Tongue (tissue), 2 donors: ENCODE measurements around the gene APBA2. TPM values are rescaled to one million over a fixed set of nuclear protein-coding genes. Genes with fewer than 3 reads are reported as not detected.

Experiments used
- DNase-seq: peaks from one replicate; pipeline ENCODE4 v3.0.0-alpha.2; 2015
- total RNA-seq: library from RNA; depleted of rRNA; stranded (reverse); fragments of >200 nt; gene quantifications from one replicate; pipeline ENCODE4 v1.2.3, GENCODE V29; 2014

Gene APBA2
- total RNA-seq, 1 donor from 2014 or later: 8.1 TPM

DNA sequence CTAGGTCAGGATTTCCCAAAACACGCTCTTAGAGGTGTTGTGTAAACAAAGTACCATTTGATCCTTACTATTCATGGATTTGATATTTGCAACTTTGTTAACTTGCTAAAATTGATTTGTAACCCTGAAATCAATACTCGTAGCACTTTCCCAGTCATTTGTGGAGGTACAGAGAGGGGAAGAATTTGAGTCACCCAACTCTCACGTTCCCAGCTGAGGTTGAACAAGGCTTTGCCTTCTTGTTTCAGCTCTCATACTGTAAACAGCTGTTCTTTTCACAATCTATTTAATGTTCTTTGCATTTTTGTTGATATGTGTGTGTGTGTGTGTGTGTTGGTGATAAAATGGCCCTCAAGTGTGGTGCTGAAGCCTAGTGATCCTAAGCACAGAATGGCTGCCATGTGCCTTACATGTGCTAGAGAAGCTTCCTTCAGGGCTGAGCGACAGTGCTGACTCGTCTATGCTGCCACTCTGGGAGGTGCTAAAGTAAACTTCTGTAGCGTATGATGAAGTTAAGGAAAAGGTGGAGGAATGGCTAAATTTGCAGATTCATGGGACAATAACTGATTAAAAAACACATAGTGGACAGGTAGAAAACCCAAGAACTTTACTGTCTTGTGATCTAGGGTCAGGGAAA lies 173.2 kb downstream of the APBA2 start:
- DNase-seq: no peak

GRCh38 chr15:29059871-29060640 lies 174.3 kb downstream of the APBA2 start:
- DNase-seq: no peak

- no peak for DNase-seq
These were observed 176.0 kb downstream of the APBA2 start for GRCh38 chr15:29061746-29062145.

GRCh38 chr15:29062179-29062591 lies 176.4 kb downstream of the APBA2 start:
- no peak for DNase-seq

DNA sequence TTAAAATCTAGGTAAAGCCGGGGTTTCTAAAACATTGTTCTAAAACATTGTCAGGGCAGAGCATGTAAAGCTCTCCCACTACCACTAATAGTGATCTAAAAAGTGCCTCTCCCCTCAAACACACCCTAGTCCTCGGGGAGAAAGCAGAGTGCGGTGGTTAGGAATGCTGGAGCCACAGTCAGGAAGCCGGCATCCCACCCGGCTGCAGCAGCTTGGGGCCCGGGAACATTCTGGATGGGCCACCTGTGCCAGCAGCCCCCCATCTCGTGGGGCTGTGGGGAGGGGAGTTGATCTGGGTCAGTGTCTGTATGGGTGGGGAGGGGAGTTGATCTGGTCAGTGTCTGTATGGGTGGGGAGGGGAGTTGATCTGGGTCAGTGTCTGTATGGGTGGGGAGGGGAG lies 176.9 kb downstream of the APBA2 start:
- DNase-seq: no peak

DNA sequence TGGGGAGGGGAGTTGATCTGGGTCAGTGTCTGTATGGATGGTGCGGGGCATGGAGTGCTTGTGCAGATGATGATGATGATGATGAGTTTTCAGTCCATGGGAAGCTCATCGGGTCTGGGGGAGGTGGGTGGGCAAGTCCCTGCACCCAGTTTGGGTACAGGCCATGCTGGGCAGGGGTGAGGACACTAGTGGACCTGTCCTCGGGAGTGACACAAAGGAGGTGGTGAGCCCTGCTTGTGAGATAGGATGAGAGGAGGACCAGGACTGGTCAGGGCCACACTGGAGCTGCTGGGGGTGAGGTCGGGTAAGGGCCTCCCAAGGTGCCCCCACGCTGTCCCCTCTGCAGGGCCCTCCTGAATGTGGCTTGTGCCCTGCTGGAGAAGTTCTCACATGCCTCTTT lies 177.9 kb downstream of the APBA2 start:
- DNase-seq: no peak

GRCh38 chr15:29064290-29064689 lies 178.5 kb downstream of the APBA2 start:
- no peak for DNase-seq

DNA sequence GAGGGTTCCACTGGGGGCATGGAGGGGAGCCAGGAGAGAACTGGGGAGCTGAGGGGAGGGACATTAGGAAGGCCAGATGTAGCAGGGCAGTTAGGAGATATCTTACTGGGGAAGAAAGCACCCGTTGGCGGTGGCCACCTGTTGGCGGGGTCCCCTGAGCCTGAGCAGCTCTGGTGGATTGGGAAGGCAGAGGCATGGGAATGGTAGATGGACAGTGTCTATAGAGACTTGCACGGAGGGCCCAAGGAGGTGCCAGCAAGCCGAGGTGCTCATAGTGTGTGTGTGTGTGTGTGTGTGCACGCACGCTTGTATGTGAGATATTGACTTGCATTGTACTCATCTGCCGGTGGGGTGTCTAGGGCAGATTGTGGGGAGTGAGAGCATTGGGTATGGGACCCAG lies 179.0 kb downstream of the APBA2 start:
- no peak for DNase-seq

DNA sequence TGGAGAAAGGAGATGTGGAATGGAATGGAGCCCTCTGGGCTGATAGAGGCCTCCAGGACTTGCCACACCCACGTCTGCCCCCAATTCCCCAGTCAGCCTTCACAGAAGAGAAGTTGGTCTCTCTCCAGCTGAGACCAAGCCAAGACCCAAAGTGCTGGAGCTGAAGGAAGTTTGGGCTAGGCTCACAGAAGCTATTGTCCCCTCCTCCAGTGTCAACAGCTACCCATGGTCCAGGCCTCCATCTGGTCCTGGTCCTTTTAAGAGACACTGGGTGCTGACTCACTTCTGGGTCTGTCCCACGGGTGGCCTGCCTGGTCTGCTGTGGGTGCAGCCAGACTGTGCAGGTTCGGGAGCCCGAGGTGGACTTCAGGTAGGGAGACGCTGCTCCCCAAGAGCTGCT lies 179.8 kb downstream of the APBA2 start:
- no peak for DNase-seq

DNA sequence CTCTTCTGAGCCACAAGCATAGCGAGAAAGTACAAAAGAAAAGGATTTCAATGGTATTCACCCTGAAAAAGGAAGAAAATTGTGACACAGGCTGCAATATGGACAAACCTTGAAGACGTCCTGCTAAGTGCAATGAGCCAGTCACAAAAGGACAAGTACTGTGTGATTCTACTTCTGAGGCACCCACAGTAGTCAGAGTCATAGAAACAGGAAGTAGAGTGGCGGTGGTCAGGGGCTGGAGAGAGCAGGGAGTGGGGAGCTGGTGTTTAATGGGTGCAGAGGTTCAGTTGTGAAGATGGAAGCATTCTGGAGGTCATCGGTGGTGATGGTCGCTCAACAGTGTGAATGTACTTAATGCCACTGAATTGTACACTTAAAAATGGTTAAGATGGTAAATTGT lies 180.5 kb downstream of the APBA2 start:
- DNase-seq: no peak

DNA sequence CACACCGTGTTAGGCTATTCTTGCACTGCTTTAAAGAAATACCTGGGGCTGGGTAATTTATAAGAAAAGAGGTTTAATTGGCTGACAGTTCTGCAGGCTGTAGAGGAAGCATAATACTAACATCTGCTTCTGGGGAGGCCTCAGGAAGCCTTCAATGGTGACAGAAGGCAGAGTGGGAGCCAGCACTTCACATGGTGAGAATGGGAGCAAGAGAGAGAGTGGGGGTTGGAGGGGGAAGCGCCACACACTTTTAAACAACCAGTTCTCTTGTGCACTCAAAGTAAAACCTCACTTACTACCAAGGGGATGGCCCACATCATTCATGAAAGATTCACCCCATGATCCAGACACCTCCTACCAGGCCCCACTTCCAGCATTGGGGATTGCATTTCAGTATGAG lies 181.1 kb downstream of the APBA2 start:
- DNase-seq: no peak

DNA sequence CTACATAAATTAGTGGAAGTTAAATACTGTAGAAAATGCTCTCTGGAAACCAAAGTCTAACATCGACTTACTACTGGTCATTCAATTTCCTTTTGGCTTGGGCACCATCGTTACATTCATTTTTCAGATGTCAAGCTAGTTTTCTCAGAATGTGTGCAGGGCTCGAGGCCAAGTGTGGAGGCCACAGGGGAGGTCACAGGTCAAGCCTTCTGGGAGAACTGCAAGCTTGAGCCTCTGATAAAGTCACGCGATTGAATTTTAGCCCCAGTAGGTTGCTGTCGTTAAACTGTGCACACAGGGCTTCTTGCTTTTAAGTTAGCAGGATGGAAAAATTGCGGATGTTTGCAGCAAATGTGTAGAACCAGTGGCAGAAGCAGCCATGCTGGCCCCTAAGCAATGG lies 182.2 kb downstream of the APBA2 start:
- DNase-seq: no peak

- DNase-seq: no peak
These were observed 184.9 kb downstream of the APBA2 start for GRCh38 chr15:29070471-29071231.

- no peak for DNase-seq
These were observed 185.6 kb downstream of the APBA2 start for GRCh38 chr15:29071232-29071881.

- no peak for DNase-seq
These were observed 186.1 kb downstream of the APBA2 start for GRCh38 chr15:29071882-29072273.

GRCh38 chr15:29072444-29072843 lies 186.7 kb downstream of the APBA2 start:
- no peak for DNase-seq

GRCh38 chr15:29074045-29074444 lies 188.3 kb downstream of the APBA2 start:
- DNase-seq: no peak

GRCh38 chr15:29078541-29078940 lies 192.8 kb downstream of the APBA2 start:
- no peak for DNase-seq

GRCh38 chr15:29079479-29079878 lies 193.7 kb downstream of the APBA2 start:
- DNase-seq: no peak

DNA sequence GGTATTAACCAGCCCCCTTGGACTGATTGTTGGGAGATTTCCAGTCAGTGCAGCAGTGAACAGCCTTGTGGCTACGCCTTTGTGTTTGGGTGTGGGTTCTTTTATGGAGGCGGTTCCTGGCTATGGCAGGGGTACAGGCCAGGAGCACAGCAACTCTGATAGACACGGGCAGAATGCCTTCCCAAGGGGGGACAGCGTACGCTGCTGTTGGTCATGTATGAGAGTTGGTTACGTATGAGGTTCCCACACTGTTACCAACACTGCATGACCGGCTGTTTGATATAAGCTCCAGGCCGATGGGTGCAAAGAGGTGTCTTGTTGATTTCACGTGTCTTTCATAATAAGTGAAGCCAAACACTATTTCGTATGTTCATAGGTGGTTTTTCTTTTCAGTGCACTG lies 196.0 kb downstream of the APBA2 start:
- no peak for DNase-seq

DNA sequence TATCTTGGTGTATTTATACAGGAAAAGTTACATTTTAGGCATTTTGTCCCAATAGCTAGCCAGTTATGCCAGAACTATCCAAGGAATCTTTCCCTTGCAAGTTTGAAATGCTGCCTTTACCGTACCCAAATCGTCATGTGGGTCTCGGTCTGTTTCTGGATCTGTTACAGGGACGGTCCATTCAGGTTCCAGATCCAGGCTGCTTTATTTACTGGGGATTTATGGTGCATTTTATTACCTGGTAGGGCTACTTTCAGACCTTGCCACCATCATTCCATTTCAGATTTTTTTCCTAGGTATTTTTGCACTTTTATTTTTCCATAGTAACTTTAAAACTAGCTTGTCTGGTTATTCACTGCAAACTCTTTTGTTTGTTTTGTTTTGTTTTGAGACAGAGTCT lies 197.4 kb downstream of the APBA2 start:
- DNase-seq: no peak

- no peak for DNase-seq
These were observed 198.1 kb downstream of the APBA2 start for GRCh38 chr15:29083858-29084257.

- DNase-seq: no peak
These were observed 200.2 kb downstream of the APBA2 start for GRCh38 chr15:29086001-29086400.
